Peyer's patch (tissue), 4 donors: Measurements from ENCODE around the gene ELMO1. TPM values are rescaled to one million over a fixed set of nuclear protein-coding genes. Genes with fewer than 3 reads are reported as not detected.

ENCODE experiments used
- DNase-seq, 3 donors: peaks; one replicate each; pipeline ENCODE4 v3.0.0-alpha.2; 2017 to 2019
- H3K27ac ChIP-seq, 4 donors: fragments of 200-600 bp; sonication (generic); one replicate each; pipeline ENCODE4 v1.5.1; 2016 to 2019
- H3K27me3 ChIP-seq, 2 donors: fragments of 200-600 bp; sonication (generic); one replicate each; pipeline ENCODE4 v1.5.1; 2019
- H3K36me3 ChIP-seq, 3 donors: fragments of 200-600 bp; sonication (generic); one replicate each; pipeline ENCODE4 v1.5.1; 2016 to 2019
- H3K4me1 ChIP-seq, 4 donors: fragments of 200-600 bp; sonication (generic); one replicate each; pipeline ENCODE4 v1.5.1; 2016 to 2019
- H3K4me3 ChIP-seq, 4 donors: fragments of 200-600 bp; sonication (generic); 1 replicate in 3 of 4; 2 replicates in 1 of 4; pipeline ENCODE4 v1.5.1; 2016 to 2019; ENCODE audit warnings: mild to moderate bottlenecking in 1 of 4
- H3K9me3 ChIP-seq, 4 donors: fragments of 200-600 bp; sonication (generic); one replicate each; pipeline ENCODE4 v1.5.1; 2016 to 2019; ENCODE audit warnings: mild to moderate bottlenecking in 1 of 4
- CTCF ChIP-seq, 6 experiments: fragments of 450-650 bp in 4 of 6; fragments of 200-600 bp in 2 of 6; sonication (generic) in 1 of 6; IDR thresholded peaks; one replicate each; pipeline ENCODE4 v1.5.1; 2017 to 2019; ENCODE audit warnings: antibody characterized with exemption in 6 of 6, mild to moderate bottlenecking in 3 of 6, moderate library complexity in 1 of 6
- POLR2A ChIP-seq, 2 donors: fragments of 450-650 bp; IDR thresholded peaks; one replicate each; pipeline ENCODE4 v1.5.1; 2017; ENCODE audit warnings: antibody characterized with exemption in 2 of 2, mild to moderate bottlenecking in 2 of 2, moderate library complexity in 2 of 2
- total RNA-seq, 4 donors: library from RNA; depleted of rRNA; stranded (reverse); fragments of >200 nt; gene quantifications; one replicate each; pipeline ENCODE4 v1.1.0, GENCODE V29; 2016

The ELMO1 gene
- total RNA-seq, 4 donors from 2014 or later = 43.1 to 381 (median 72.2) TPM

- no peak overlapping the region for H3K4me3 ChIP-seq
- H3K27me3 ChIP-seq = no peaks in the 10 kb centered on the region
- DNase-seq = no peak
- H3K27ac ChIP-seq = no peak overlapping the region
- no peak for TF ChIP-seq POLR2A (IDR thresholded peaks at IDR 0.05)
- H3K4me1 ChIP-seq = no peaks in the 10 kb centered on the region
- peaks cover 0 to 9% (median 0%) of the 10 kb centered on the region in 3 donors for H3K36me3 ChIP-seq
- no peaks in the 10 kb centered on the region for H3K9me3 ChIP-seq
Observed at GRCh38 chr7:36884351-36884750, 564.3 kb downstream of the ELMO1 start.

DNA sequence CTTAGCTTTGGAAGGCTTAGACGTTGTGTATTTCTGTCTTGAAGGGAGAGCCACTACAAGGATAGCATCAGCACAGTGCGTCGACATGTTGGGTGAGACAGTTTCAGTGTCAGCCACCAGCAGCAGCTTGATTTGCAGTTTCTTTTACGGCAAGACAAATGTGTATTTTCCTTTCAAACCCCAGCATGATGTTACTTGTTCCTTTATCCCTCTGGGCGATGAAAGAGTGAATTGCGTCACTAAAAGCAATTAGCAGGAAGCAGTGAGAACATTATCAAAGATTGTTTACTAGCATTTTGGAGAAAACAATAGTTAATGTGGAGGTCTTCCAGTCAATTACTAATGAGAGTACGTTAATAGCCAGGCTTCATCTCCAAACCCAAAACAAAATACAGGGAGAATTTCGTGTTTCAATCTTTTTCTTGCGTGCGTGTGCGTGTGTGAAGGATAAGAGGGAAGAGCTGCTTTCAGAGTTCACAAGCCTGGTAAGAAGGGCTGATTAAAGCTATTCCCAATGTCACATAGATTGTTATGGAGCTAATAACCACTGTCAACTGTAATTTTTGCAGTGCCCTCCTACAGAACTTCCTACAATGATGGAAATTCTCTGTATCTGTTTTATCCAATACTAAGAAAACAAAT, 567.3 kb downstream of the ELMO1 start:
- Histone ChIP-seq H3K4me3 (no peak overlapping the region), H3K27me3 (no peaks in the 10 kb centered on the region), H3K9me3 (no peaks in the 10 kb centered on the region), H3K27ac (no peak overlapping the region), H3K4me1 (no peaks in the 10 kb centered on the region), H3K36me3 (peaks cover 0 to 4% (median 0%) of the 10 kb centered on the region in 3 donors)
- no peak for TF ChIP-seq POLR2A (IDR thresholded peaks at IDR 0.05)
- TF ChIP-seq CTCF (IDR thresholded peaks at IDR 0.05) = no peak
- DNase-seq = no peak

GRCh38 chr7:36880108-36880507, 568.6 kb downstream of the ELMO1 start:
- no peak overlapping the region for H3K27ac ChIP-seq
- no peak for DNase-seq
- no peaks in the 10 kb centered on the region for H3K4me1 ChIP-seq
- H3K27me3 ChIP-seq = no peaks in the 10 kb centered on the region
- TF ChIP-seq CTCF (IDR thresholded peaks at IDR 0.05) = no peak
- no peak for TF ChIP-seq POLR2A (IDR thresholded peaks at IDR 0.05)
- no peak overlapping the region for H3K4me3 ChIP-seq
- H3K36me3 ChIP-seq = peaks cover 0 to 11% (median 0%) of the 10 kb centered on the region in 3 donors
- H3K9me3 ChIP-seq = no peaks in the 10 kb centered on the region

GRCh38 chr7:36879021-36879420, 569.6 kb downstream of the ELMO1 start:
- H3K36me3 ChIP-seq = peaks cover 0 to 11% (median 0%) of the 10 kb centered on the region in 3 donors
- H3K27ac ChIP-seq = no peak overlapping the region
- no peaks in the 10 kb centered on the region for H3K9me3 ChIP-seq
- H3K4me3 ChIP-seq = no peak overlapping the region
- TF ChIP-seq CTCF (IDR thresholded peaks at IDR 0.05) (no peak), POLR2A (IDR thresholded peaks at IDR 0.05) (no peak)
- DNase-seq = no peak
- H3K27me3 ChIP-seq = no peaks in the 10 kb centered on the region
- H3K4me1 ChIP-seq = no peaks in the 10 kb centered on the region

GRCh38 chr7:36878288-36878687, 570.4 kb downstream of the ELMO1 start:
- TF ChIP-seq CTCF (IDR thresholded peaks at IDR 0.05) = no peak
- TF ChIP-seq POLR2A (IDR thresholded peaks at IDR 0.05) = no peak
- Histone ChIP-seq H3K27me3 (no peaks in the 10 kb centered on the region), H3K4me1 (no peaks in the 10 kb centered on the region), H3K9me3 (no peaks in the 10 kb centered on the region), H3K4me3 (no peak overlapping the region), H3K27ac (no peak overlapping the region), H3K36me3 (peaks cover 0 to 14% (median 0%) of the 10 kb centered on the region in 3 donors)
- DNase-seq = no peak

DNA sequence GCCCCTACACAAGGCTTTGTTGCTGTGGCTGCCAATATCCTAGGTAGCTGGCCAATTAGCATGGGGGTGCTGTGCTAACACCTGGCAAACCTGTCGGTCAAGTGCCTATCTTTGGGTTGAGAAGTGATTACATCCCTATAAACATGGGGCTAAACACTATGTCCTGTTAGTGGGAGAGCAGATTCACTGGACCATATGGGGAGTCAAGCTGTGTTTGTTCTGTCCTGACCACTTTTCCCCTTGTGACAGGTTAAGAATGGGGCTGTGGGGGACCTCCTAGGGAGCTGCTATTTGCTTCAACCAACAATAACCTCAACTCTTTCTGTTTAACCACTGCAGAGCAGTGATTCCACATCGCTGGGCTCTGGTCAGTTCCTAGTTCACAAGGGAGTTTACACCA, 572.9 kb downstream of the ELMO1 start:
- no peak for TF ChIP-seq CTCF (IDR thresholded peaks at IDR 0.05)
- TF ChIP-seq POLR2A (IDR thresholded peaks at IDR 0.05) = no peak
- H3K9me3 ChIP-seq = no peaks in the 10 kb centered on the region
- H3K27ac ChIP-seq = no peak overlapping the region
- no peaks in the 10 kb centered on the region for H3K27me3 ChIP-seq
- H3K4me1 ChIP-seq = no peaks in the 10 kb centered on the region
- peaks cover 0 to 16% (median 0%) of the 10 kb centered on the region in 3 donors for H3K36me3 ChIP-seq
- DNase-seq = no peak
- H3K4me3 ChIP-seq = no peak overlapping the region
